Neural progenitor cell (in vitro differentiated cells): ENCODE data around the gene CYP4F2. TPM values are rescaled to one million over a fixed set of nuclear protein-coding genes. Genes with fewer than 3 reads are reported as not detected.
"Not testable (repeated sequence)": the region's sequence is repeated elsewhere in the genome, so short reads cannot be mapped to it uniquely, and the experiment has no call there.

Source experiments
- DNase-seq: peaks from one replicate; pipeline ENCODE4 v3.0.0-alpha.2; 2016; ENCODE audit warnings: low spot score
- H2AFZ ChIP-seq: fragments of 200-600 bp; sonication (generic); replicated peaks from 2 replicates; pipeline ENCODE4 v1.6.1; 2016; ENCODE audit warnings: antibody characterized with exemption
- H3F3A ChIP-seq: fragments of 200-600 bp; sonication (generic); 2 replicates; pipeline ENCODE4 v1.6.1; 2016; ENCODE audit warnings: antibody characterized with exemption, low read depth
- H3K27ac ChIP-seq: fragments of 200-600 bp; sonication (generic); 2 replicates; pipeline ENCODE4 v1.5.1; 2016; ENCODE audit warnings: mild to moderate bottlenecking
- H3K27me3 ChIP-seq: fragments of 200-600 bp; sonication (generic); 2 replicates; pipeline ENCODE4 v1.6.1; 2016; ENCODE audit warnings: mild to moderate bottlenecking, moderate library complexity
- H3K36me3 ChIP-seq: fragments of 200-600 bp; sonication (generic); 2 replicates; pipeline ENCODE4 v1.5.1; 2016
- H3K4me1 ChIP-seq: fragments of 200-600 bp; sonication (generic); 2 replicates; pipeline ENCODE4 v1.6.1; 2016; ENCODE audit warnings: mixed run types
- H3K4me2 ChIP-seq: fragments of 200-600 bp; sonication (generic); 2 replicates; pipeline ENCODE4 v1.6.1; 2016
- H3K4me3 ChIP-seq: fragments of 200-600 bp; sonication (generic); 2 replicates; pipeline ENCODE4 v1.5.1; 2016
- H3K79me2 ChIP-seq: fragments of 200-600 bp; sonication (generic); 2 replicates; pipeline ENCODE4 v1.6.1; 2016; ENCODE audit warnings: low read depth
- H3K9ac ChIP-seq: fragments of 200-600 bp; sonication (generic); 2 replicates; pipeline ENCODE4 v1.6.1; 2016
- H3K9me3 ChIP-seq: fragments of 200-600 bp; sonication (generic); 2 replicates; pipeline ENCODE4 v1.5.1; 2016; ENCODE audit warnings: low read depth
- H4K20me1 ChIP-seq: fragments of 200-600 bp; sonication (generic); 2 replicates; pipeline ENCODE4 v1.6.1; 2016; ENCODE audit warnings: low read depth
- H3K27ac Mint-ChIP-seq: 3 replicates; pipeline ENCODE4 v1.8.0; 2021; ENCODE audit warnings: mixed read lengths
- H3K27me3 Mint-ChIP-seq: 2 replicates; pipeline ENCODE4 v1.8.0; 2022; ENCODE audit warnings: low read depth, mild to moderate bottlenecking, inconsistent platforms, moderate library complexity, mixed read lengths; ENCODE audit not compliant: insufficient read depth
- H3K36me3 Mint-ChIP-seq: 3 replicates; pipeline ENCODE4 v1.8.0; 2021; ENCODE audit warnings: mixed read lengths
- H3K4me1 Mint-ChIP-seq: 3 replicates; pipeline ENCODE4 v1.8.0; 2021; ENCODE audit warnings: mixed read lengths
- H3K4me3 Mint-ChIP-seq: 3 replicates; pipeline ENCODE4 v1.8.0; 2021; ENCODE audit warnings: mild to moderate bottlenecking, moderate library complexity, mixed read lengths
- H3K9me3 Mint-ChIP-seq: 3 replicates; pipeline ENCODE4 v1.8.0; 2020; ENCODE audit warnings: mixed read lengths
- EZH2 ChIP-seq: fragments of 200-600 bp; sonication (generic); IDR thresholded peaks from 2 replicates; pipeline ENCODE4 v1.6.1; 2017; ENCODE audit warnings: antibody characterized with exemption, mild to moderate bottlenecking, moderate library complexity
- EZH2phosphoT487 ChIP-seq: fragments of 200-600 bp; sonication (generic); IDR thresholded peaks from 2 replicates; pipeline ENCODE4 v1.6.1; 2017; ENCODE audit warnings: antibody characterized with exemption
- total RNA-seq: library from RNA; depleted of rRNA; stranded (reverse); fragments of >200 nt; gene quantifications from 2 replicates; pipeline ENCODE4 v1.2.3, GENCODE V29; 2015; ENCODE audit warnings: low replicate concordance
- TF ChIP-seq, protein P1 (sequence below): fragments of 200-600 bp; sonication (generic); IDR thresholded peaks from 2 replicates; pipeline ENCODE4 v1.5.1; 2017; ENCODE audit warnings: antibody characterized with exemption, mild to moderate bottlenecking

The CYP4F2 gene
- total RNA-seq, 1 donor from 2014 or later = not detected

DNA sequence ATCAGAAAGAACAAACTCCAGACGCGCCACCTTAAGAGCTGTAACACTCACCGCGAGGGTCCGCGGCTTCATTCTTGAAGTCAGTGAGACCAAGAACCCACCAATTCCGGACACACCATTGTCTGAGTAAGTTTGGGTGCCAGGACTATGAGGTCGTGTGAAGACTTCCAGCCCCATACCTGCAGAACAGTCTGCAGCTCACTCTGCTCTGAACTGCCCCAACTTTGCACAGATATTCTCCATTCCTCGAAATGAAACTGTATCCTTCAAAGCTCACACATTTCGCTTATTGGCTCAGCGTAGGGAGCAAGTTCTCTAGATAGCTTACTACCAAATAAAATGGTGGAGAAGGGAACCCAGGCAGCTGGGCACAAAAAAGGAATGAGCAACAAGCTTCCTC, 2.6 kb upstream of the CYP4F2 start:
- Histone ChIP-seq H2AFZ (no peak overlapping the region), H3K79me2 (no peaks in the 10 kb centered on the region), H3K27ac (no peak overlapping the region), H3K4me3 (no peak overlapping the region), H4K20me1 (no peaks in the 10 kb centered on the region), H3K4me2 (no peak overlapping the region), H3K4me1 (no peaks in the 10 kb centered on the region), H3F3A (no peaks in the 10 kb centered on the region), H3K9me3 (peaks cover 14% of the 10 kb centered on the region), H3K36me3 (no peaks in the 10 kb centered on the region), H3K27me3 (no peaks in the 10 kb centered on the region), H3K9ac (no peak overlapping the region)
- peaks cover 29% of the 10 kb centered on the region for H3K9me3 Mint-ChIP-seq
- H3K4me3 Mint-ChIP-seq = no peak overlapping the region
- peaks cover 10% of the 10 kb centered on the region for H3K27me3 Mint-ChIP-seq
- no peaks in the 10 kb centered on the region for H3K36me3 Mint-ChIP-seq
- TF ChIP-seq EZH2phosphoT487 (no peak), EZH2 (no peak)
- TF ChIP-seq, protein P1, sequence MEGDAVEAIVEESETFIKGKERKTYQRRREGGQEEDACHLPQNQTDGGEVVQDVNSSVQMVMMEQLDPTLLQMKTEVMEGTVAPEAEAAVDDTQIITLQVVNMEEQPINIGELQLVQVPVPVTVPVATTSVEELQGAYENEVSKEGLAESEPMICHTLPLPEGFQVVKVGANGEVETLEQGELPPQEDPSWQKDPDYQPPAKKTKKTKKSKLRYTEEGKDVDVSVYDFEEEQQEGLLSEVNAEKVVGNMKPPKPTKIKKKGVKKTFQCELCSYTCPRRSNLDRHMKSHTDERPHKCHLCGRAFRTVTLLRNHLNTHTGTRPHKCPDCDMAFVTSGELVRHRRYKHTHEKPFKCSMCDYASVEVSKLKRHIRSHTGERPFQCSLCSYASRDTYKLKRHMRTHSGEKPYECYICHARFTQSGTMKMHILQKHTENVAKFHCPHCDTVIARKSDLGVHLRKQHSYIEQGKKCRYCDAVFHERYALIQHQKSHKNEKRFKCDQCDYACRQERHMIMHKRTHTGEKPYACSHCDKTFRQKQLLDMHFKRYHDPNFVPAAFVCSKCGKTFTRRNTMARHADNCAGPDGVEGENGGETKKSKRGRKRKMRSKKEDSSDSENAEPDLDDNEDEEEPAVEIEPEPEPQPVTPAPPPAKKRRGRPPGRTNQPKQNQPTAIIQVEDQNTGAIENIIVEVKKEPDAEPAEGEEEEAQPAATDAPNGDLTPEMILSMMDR = no peak
- DNase-seq = no peak
- H3K4me1 Mint-ChIP-seq = no peaks in the 10 kb centered on the region
- no peak overlapping the region for H3K27ac Mint-ChIP-seq

DNA sequence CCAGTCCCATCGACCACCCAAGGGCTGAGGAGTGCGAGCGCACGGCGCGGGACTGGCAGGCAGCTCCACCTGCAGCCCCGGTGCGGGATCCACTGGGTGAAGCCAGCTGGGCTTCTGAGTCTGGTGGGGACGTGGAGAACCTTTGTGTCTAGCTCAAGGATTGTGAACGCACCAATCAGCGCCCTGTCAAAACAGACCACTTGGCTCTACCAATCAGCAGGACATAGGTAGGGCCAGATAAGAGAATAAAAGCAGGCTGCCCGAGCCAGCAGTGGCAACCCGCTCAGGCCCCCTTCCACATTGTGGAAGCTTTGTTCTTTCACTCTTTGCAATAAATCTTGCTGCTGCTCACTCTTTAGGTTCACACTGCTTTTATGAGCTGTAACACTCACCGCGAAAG, 2.2 kb upstream of the CYP4F2 start:
- not testable (repeated sequence) for H3K36me3 Mint-ChIP-seq, H3K27ac Mint-ChIP-seq, H3F3A ChIP-seq, H4K20me1 ChIP-seq, H3K36me3 ChIP-seq, H2AFZ ChIP-seq, DNase-seq, H3K4me2 ChIP-seq, H3K27me3 ChIP-seq, H3K4me1 Mint-ChIP-seq, H3K4me1 ChIP-seq, H3K4me3 ChIP-seq, H3K9me3 ChIP-seq, H3K4me3 Mint-ChIP-seq, H3K9ac ChIP-seq, H3K79me2 ChIP-seq, H3K27ac ChIP-seq
- Mint-ChIP-seq H3K9me3 (peaks cover 29% of the 10 kb centered on the region), H3K27me3 (peaks cover 10% of the 10 kb centered on the region)

DNA sequence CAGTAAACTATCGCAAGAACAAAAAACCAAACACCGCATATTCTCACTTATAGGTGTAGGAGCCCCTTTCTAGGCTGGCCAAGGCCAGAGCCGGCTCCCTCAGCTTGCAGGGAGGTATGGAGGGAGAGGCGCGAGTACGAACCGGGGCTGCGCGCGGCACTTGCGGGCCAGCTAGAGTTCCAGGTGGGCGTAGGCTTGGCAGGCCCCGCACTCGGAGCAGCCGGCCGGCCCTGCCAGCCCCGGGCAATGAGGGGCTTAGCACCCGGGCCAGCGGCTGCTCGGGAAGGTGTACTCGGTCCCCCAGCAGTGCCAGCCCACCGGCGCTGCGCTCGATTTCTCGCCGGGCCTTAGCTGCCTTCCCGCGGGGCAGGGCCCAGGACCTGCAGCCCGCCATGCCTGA, 1.7 kb upstream of the CYP4F2 start:
- H3F3A ChIP-seq, H2AFZ ChIP-seq, H3K4me1 ChIP-seq, H3K4me3 Mint-ChIP-seq, H3K4me1 Mint-ChIP-seq, H3K27me3 ChIP-seq, H3K4me2 ChIP-seq, H3K4me3 ChIP-seq, H3K36me3 ChIP-seq, H3K36me3 Mint-ChIP-seq, H3K27ac Mint-ChIP-seq, H3K27ac ChIP-seq, DNase-seq, H3K9ac ChIP-seq, H3K79me2 ChIP-seq, H4K20me1 ChIP-seq, H3K9me3 ChIP-seq: not testable (repeated sequence)
- H3K9me3 Mint-ChIP-seq = peaks cover 30% of the 10 kb centered on the region
- H3K27me3 Mint-ChIP-seq = peaks cover 10% of the 10 kb centered on the region

DNA sequence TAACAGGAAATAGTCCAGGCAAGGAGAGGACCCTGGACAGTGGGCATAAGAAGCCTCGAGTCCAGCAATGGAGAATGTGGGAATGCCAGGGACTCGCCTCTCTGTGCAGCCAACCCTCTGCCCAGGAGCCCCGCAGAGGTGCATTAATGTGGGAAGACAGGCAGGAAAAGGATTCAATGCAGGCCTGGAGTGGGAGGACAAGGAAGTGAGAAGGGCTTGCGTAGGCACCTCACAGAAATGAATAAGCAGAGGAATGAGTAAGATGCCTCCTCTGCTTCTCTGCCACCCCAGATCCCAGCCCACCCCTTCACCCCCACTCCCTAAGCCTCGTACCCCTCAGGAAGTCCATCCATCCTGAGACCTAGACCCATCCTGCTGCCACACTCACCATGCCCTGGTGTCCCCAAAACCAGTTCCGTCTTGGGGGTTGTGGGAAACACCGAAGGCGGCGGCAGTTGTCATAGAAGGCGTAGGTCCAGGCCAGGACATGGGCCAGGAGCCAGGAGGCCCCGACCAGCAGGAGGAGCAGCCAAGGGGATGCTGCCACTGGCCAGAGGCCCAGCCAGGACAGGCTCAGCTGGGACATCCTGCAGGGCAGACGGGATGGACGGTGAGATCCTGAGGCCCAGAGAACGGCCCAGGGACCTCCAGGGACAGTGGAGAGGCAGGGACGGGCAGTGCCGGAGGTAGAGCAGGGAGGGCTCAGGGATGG, 692 bp downstream of the CYP4F2 start:
- Mint-ChIP-seq H3K4me3 (no peak overlapping the region), H3K9me3 (peaks cover 34% of the 10 kb centered on the region)

More for the DNA sequence above, 692 bp downstream of the CYP4F2 start:
- Histone ChIP-seq H4K20me1 (no peaks in the 10 kb centered on the region), H3K4me2 (no peak overlapping the region), H2AFZ (no peak overlapping the region), H3K27ac (no peak overlapping the region), H3K79me2 (no peaks in the 10 kb centered on the region), H3K9ac (no peak overlapping the region), H3K4me3 (no peak overlapping the region), H3K27me3 (no peaks in the 10 kb centered on the region), H3K9me3 (peaks cover 6% of the 10 kb centered on the region), H3K4me1 (no peaks in the 10 kb centered on the region), H3F3A (no peaks in the 10 kb centered on the region), H3K36me3 (no peaks in the 10 kb centered on the region)
- DNase-seq = no peak
- H3K4me1 Mint-ChIP-seq = no peaks in the 10 kb centered on the region
- no peaks in the 10 kb centered on the region for H3K36me3 Mint-ChIP-seq
- H3K27me3 Mint-ChIP-seq = peaks cover 10% of the 10 kb centered on the region
- TF ChIP-seq EZH2phosphoT487 = no peak
- TF ChIP-seq, protein P1 = no peak
- TF ChIP-seq EZH2 = no peak
- no peak overlapping the region for H3K27ac Mint-ChIP-seq
